GM21390 (cell line): Measurements from ENCODE around the gene FOXJ2.
A peak's percentile ranks its signal among the peaks of the same experiment; 100 is the strongest.
"Not testable (repeated sequence)": the region's sequence is repeated elsewhere in the genome, so short reads cannot be mapped to it uniquely, and the experiment has no call there.

Source experiments
- ATAC-seq: cut with Tn5 transposase; IDR thresholded peaks from one replicate; pipeline ENCODE4 v1.9.1; 2021; ENCODE audit not compliant: unreplicated experiment

FOXJ2 gene

DNA sequence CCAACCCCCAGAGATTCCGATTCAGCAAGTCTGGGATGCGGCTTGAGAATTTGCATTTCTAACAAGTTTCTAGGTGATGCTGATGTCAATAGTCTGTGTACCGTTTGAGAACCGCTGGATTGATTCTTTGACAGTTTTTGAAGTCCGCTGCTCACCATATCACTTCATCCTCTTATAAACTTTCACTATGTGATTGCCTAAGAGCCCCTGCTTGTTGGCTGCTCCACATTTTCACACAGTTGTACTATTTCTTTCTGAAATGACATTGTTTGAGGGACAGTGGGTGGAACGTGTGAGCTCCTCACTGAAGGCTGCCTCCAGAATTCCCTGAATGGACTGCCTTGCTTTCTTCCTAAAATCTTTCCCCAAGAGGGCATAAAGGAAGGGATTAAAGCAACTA is 26.0 kb downstream of the FOXJ2 start:
- ATAC-seq = no peak

DNA sequence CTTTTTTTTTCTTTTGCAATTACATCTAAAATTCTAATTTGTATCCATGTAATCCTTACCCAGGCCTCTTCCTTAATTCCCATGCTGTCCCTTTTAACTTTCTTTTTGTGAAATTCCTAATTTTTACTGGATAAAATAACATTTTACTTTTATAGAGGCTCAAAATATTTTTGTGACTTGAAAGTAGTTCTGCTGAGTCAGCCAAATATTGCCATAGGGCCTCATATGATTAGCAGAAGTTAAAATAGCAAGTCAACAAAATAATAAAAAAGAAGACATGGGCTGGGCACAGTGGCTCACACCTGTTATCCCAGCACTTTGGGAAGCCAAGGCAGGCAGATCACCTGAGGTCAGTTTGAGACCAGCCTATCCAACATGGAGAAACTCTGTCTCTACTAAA is 31.6 kb downstream of the FOXJ2 start:
- ATAC-seq = no peak

DNA sequence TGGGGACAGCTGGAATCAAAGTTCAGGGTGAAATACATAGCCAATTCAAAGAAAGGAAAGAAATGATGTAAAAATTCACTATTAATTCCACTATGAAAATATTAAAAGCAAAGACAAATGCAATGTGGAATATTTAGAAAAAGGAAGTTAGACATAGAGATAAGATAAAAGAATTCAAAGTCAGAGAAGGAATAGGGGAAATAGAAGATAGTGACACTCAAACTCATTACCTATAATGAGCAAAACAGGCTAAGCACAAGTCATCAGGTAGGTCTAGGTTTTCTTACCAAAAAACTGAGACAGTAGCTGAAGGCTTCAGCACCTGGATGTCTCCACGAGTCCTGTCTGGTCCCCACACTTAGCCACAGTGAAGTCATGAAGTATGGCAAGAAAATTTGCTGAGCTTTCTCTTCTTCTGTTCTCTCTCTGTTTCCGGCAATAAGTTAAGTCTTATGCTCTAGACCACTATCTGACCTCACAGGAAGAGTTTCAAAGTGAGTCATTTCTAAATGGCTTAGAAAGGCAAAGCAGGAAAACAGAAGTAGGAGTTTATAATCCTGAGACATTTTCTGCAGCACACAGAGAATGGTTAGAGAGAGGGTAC is 33.6 kb downstream of the FOXJ2 start, which contains the start of gene C3AR1:
Gene C3AR1 (minus strand): TSS at position 369 of the 604 bp plus-strand sequence. CDS start 6,174 bp downstream, outside the sequence.
- ATAC-seq = peak; percentile 71

DNA sequence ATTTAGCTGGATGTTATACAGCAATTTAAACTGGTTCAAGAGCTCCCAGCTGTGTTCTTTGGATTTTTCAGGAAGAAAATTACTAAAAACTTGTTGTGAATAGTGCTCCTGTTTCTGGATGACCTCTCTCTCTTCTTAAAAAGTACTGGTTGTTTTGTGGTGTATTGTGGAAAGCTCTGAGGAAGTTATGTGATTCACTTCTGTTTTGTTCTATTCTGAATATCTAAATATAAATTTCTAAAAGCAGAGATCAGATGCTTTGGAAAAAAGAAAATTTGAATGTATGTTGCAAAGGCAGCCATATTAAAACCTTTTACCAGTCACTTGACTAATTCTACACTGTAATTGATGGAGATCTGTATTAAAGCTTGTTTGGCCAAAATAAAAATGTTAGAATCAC is 37.1 kb downstream of the FOXJ2 start:
- no peak for ATAC-seq

DNA sequence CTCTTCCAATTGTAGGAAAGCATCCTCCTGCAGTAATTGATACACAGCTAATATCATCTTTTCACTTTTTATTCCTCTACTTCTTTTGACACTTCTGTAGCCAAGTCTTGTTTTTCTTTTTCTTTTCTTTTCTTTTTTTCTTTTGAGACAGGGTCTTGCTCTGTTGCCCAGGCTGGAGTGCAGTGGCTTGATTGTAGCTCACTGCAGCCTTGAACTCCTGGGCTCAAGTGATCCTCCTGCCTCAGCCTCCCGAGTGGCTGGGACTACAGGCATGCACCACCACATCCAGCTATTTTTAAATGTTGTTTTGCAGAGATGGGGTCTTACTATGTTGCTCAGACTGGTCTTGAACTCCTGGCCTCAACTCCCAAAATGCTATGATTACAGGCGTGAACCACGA is 39.3 kb downstream of the FOXJ2 start:
- not testable (repeated sequence) for ATAC-seq

DNA sequence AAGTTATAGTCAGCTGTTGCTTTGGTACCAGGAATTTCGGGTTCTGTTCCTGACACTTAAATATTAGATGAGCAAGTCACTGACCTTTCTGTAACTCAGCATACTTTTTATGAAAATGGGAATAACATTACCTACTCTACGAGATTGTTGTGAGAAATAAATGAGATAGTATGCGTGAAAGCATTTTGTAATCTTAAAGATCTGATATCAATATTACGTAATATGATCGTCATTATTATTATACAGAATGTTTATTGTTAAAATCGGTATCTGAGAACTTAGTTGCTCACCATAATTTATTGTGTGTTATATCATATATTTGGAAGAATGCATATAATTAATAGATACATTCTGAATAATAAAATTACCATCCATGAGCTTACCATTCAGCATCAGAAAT is 43.4 kb downstream of the FOXJ2 start:
- ATAC-seq = no peak

DNA sequence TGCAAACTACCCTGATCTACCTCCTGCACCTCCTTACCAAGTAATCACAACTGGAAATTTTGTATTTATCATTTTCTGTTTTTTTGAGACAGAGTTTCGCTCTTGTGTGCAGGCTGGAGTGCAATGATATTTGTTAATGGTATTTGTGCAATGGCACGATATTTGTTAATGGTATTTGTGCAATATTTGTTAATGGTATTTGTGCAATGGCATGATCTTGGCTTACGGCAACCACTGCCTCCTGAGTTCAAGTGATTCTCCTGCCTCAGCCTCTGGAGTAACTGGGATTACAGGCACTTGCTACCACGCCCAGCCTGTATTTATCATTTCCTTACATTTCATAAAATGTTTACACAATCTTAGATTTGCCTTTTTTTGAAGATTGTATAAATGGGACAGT is 43.9 kb downstream of the FOXJ2 start:
- no peak for ATAC-seq

DNA sequence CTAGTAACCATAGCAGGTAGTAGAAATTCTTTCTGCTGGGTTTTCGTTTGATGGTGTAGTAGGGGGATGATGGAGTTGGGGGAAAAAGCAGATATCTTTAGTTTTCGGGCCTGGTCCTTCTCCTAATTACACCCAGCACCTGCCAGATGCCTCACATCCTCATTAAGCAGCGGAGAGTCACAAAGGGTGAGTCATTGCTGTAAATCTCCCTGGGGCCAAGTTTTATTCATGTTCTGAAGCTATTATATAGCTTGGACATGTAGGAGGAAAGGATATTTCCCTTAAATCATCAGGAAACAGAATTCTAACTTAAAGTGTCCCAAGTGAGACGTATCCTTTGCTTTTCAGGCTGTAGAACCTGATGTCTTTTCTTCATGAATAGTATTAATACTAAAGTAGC is 44.7 kb downstream of the FOXJ2 start:
- ATAC-seq = no peak

DNA sequence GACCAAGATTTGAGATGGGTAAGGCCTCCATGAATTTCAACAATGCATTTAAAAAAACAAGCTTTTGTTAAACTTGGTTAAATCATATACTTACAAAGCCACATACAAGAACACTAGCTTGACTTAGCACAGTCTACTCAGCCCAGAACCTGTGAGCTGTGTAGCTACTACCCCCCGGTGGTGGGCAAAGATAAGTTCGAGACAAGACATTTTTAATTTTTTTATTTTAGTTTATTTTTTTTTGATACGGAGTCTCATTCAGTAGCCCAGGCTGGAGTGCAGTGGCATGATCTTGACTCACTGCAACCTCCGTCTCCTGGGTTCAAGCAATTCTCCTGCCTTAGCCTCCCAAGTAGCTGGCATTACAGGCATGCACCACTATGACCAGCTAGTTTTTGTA is 45.9 kb downstream of the FOXJ2 start:
- ATAC-seq = no peak

DNA sequence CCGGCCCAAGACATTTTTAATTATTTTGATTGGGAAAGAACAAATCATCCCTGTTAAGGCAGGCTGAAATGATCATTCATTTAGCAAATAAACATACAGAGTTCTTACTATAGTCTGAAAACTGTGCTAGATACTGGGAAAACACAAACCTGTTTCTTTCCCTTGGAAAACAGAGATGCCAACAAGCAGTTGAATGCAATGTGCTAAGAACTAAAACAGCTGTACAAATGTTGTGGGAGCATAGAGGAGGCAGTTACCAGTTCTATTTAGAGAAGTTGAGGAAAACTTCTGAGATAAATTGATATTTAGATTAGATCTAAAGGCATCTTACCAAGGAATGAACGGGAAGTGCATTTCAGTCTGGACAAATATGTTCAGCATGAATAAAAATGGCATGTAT is 46.4 kb downstream of the FOXJ2 start:
- no peak for ATAC-seq

DNA sequence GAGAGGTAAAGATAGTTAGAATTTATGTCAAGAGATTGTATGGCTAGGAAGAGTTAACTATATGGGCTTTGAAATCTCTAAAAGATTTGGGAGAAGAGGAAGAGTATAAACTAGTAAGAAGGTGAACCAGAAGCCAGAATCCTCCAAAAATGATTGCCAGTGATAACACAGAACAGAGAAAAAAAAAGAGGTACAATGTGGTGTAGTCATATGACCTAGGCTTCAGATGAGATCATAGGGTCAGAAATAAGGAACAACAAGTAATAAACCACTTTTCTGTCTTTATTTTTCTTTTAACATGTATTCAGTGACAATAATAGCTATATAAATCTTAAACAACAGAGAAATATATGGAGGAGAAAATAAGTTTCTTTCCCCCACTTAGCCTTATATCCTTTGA is 47.6 kb downstream of the FOXJ2 start:
- no peak for ATAC-seq

DNA sequence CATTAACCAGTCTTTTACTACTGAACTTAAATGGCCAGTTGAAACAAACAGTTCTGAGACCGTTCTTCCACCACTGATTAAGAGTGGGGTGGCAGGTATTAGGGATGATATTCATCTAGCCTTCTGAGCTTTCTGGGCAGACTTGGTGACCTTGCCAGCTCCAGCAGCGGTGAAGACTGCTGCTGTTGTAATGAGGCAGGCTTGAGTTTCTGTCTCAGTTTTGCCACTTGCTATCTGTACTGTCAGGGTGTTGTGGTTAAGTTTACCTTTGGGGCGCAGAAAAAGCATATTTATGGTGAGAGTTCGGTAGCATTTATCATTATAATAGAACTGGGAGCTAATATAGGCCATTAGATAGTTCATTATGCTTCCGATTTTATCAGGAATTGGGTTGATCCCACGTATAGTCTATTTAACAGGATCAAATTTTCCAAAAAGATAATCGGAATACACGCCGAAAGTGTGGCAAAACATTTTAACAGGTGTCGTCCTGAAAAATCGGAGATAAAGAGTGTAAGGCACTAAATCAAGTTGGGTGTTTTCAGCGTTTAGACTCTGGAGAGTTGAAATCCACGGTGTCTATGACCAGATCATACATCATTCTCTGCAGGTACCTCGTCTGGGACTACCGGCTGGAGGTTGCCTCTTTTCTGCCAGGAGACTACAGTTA is 48.9 kb downstream of the FOXJ2 start:
- peak; percentile 32 for ATAC-seq

DNA sequence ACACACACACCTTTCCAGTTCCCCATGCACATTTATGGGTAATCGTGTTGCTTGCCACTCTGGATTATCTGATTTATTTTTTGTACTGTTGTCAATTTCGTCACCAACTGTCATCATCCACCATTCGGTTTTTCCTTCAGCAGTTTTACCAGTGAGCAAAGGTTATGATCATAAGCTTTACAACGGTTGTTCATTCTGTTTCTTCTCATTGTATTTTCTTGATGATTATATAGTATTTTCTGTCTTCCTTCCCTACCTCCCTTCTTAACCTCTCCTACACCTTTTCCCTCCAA is 50.2 kb downstream of the FOXJ2 start:
- no peak for ATAC-seq

DNA sequence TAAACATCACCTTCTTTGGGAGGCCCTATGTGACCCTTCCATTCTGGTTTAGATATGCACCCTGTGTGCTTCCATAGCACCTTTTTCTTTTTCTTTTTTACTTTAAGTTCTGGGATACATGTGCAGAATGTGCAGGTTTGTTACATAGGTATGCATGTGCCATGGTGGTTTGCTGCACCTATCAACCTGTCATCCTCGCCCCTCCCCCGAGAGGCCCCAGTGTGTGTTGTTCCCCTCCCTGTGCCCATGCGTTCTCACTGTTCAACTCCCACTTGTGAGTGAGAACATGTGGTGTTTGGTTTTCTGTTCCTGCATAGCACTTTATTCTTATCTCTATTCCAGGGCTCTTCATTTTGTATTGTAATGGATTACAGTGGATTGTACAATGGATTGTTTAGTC is 51.8 kb downstream of the FOXJ2 start:
- ATAC-seq = not testable (repeated sequence)

DNA sequence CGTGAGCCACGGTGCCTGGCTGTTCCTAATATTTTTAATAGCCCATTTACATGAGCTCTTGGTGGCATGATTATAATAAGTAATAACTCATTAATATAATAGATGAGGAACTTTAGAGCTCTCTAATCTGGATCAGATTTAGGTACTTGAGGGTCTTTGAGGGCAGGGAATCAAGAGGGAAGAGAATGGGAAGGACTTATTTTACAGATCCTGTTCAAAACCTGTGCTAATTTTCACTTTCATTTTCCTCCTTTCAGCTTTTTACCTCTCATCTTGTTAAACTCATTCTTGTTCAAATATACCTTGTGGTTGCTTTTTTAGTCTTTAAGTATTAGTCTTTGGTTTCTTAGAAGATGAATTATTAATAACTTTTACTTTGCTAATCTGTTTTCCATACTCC is 55.1 kb downstream of the FOXJ2 start:
- no peak for ATAC-seq

DNA sequence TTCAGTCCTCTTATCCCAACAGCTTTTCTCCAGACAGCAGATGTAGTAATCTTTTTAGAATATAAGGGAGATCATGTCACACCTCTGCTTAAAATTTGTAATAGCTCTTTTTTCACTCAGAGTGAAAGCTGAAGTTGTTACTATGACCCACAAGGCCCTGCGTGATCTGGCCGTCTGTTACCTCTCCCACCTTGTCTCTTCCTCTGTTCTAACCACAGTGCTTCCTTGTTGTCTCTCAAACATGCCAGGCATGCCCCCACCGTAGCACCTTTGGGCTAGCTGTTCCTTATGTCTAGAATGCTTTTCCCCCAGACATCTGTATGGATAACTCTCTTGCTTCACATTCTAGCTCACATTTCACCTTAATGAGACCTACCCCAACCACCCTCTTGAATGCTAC is 56.1 kb downstream of the FOXJ2 start:
- peak; percentile 76 for ATAC-seq

DNA sequence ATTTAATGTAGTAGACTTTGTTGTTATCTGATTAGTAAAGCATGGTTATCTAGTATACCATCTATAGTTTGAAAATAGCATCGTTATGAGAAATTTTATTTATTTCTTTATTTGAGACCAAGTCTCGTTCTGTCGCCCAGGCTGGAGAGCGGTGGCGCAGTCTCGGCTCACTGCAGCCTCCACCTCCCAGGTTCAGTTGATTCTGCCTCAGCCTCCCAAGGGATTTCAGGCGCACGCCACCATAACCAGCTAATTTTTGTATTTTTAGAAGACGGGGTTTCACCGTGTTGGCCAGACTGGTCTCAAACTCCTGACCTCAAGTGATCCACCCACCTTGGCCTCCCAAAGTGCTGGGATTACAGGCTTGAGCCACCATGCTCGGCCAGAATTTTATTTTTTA is 56.8 kb downstream of the FOXJ2 start:
- not testable (repeated sequence) for ATAC-seq

DNA sequence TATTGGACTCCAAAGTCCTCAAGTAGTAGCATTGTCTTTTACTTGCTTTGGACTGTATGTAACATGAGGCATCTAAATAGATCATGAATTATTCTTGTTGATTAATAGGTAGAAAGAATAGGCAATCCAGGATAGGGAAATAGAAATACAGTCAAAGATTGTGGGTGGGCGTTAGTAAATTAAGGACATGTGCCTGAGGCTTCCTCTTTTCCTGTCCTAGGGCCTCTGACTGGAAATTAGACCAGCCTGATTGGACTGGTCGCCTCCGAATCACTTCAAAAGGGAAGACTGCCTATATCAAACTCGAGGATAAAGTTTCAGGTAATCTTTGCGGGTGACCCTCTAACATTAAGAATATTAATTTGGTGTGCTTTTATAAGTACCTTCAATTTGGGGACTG is 57.2 kb downstream of the FOXJ2 start:
- no peak for ATAC-seq

DNA sequence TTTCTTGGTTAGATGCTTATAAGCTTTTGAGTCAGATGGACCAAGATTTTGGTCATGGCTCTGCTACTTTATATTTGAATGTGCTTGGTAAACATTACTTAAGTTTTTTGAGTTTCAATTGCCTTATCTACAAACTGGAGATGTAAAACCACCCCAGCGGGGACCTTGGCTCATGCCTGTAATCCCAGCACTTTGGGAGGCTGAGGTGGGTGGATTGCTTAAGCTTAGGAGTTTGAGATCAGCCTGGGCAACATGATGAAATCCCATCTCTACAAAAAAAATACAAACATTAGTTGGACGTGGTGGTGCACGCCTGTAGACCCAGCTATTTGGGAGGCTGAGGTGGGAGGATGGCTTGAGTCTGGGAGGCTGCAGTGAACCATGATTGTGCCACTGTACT is 60.8 kb downstream of the FOXJ2 start:
- no peak for ATAC-seq

DNA sequence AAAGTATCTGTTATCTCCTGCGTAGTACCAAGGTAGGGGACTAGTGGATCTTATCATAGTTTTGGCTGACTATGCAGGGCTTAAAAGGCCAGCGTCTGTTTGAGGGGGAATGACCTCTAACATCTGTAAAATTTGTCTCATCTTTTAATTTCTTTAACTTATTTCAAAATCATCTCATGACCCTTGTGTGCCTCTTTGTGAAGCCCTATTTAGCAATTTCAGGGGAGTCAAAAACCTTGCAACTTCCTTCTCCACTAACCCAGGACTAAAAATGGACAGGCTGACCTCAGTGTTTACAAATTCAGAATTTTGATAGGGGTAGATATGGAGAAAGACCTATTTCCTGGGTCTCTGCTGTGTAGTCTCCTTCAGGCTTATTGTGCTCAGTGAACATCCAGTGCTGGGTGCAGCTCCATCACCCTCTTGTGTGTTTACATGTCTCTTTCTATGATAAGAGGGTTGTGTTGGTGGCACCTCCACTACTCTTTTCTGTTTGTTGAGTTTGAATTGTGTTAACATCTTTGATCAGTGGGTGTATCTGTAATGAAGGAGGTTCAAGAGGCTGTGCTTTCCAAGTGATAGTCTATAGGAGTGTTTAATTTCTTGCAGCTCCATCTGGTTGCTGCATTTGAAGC is 63.9 kb downstream of the FOXJ2 start:
- no peak for ATAC-seq

DNA sequence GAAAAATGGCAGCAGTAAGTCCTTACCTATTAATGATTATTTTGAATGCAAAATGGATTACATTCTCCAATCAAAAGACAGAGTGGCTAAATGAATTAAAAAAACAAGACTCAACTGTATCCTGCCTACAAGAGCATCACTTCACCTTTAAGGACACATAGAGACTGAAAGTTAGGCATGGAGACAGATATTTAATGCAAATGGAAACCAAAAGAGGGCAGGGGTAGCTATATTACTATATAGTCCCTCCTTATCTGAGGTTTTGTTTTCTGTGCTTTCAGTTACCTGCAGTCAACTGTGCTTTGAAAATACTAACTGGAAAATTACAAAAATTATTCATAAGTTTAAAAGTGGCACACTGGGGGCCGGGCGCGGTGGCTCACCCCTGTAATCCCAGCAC is 66.7 kb downstream of the FOXJ2 start:
- no peak for ATAC-seq
